DOHH2 (cell line): ENCODE measurements around the gene MAN2B2.

Experiments
- H3F3A ChIP-seq: fragments of 200-600 bp; sonication (generic), shearing (Covaris generic); 2 replicates; pipeline ENCODE4 v1.6.0; 2016; ENCODE audit warnings: antibody characterized with exemption, mild to moderate bottlenecking; ENCODE audit not compliant: control insufficient read depth, insufficient read depth
- H3K27ac ChIP-seq: fragments of 200-600 bp; sonication (generic); 2 replicates; pipeline ENCODE4 v1.5.1; 2014; ENCODE audit warnings: low read depth, mild to moderate bottlenecking, low read length, moderate library complexity
- H3K27me3 ChIP-seq: fragments of 200-600 bp; sonication (generic); 2 replicates; pipeline ENCODE4 v1.6.1; 2014; ENCODE audit warnings: mild to moderate bottlenecking, low read length, mixed read lengths; ENCODE audit not compliant: control insufficient read depth
- H3K36me3 ChIP-seq: fragments of 200-600 bp; sonication (generic); 2 replicates; pipeline ENCODE4 v1.6.1; 2014; ENCODE audit warnings: mild to moderate bottlenecking, low read length, moderate library complexity, mixed read lengths; ENCODE audit not compliant: control insufficient read depth
- H3K4me1 ChIP-seq: fragments of 200-600 bp; sonication (generic); 2 replicates; pipeline ENCODE4 v1.6.1; 2014; ENCODE audit warnings: mild to moderate bottlenecking, low read length, mixed read lengths; ENCODE audit not compliant: control insufficient read depth
- H3K4me2 ChIP-seq: fragments of 200-600 bp; sonication (generic); 2 replicates; pipeline ENCODE4 v1.6.0; 2014; ENCODE audit warnings: mild to moderate bottlenecking, low read length, moderate library complexity
- H3K4me3 ChIP-seq: fragments of 200-600 bp; sonication (generic); 2 replicates; pipeline ENCODE4 v1.5.1; 2014; ENCODE audit warnings: mild to moderate bottlenecking, low read length, mixed read lengths
- H3K79me2 ChIP-seq: fragments of 200-600 bp; sonication (generic); 2 replicates; pipeline ENCODE4 v1.6.1; 2014; ENCODE audit warnings: mild to moderate bottlenecking, low read length, mixed read lengths; ENCODE audit not compliant: control insufficient read depth
- H3K9me2 ChIP-seq: fragments of 200-600 bp; sonication (generic); replicated peaks from 2 replicates; pipeline ENCODE4 v1.6.1; 2014; ENCODE audit warnings: mild to moderate bottlenecking, low read length, mixed read lengths; ENCODE audit not compliant: control insufficient read depth
- H3K9me3 ChIP-seq: fragments of 200-600 bp; sonication (generic); 2 replicates; pipeline ENCODE4 v1.6.1; 2014; ENCODE audit warnings: antibody characterized with exemption, low read length, mixed read lengths; ENCODE audit not compliant: control insufficient read depth, insufficient read depth
- H4K20me1 ChIP-seq: fragments of 200-600 bp; sonication (generic); 2 replicates; pipeline ENCODE4 v1.6.0; 2014; ENCODE audit warnings: low read depth, mild to moderate bottlenecking, antibody characterized with exemption, low read length, moderate library complexity; ENCODE audit not compliant: control insufficient read depth, insufficient read depth
- EZH2phosphoT487 ChIP-seq: fragments of 200-600 bp; sonication (generic); IDR thresholded peaks from 2 replicates; pipeline ENCODE4 v1.6.1; 2017; ENCODE audit warnings: borderline replicate concordance, mild to moderate bottlenecking, antibody characterized with exemption, low read length, moderate library complexity, mixed read lengths
- TF ChIP-seq, protein P1 (sequence below): fragments of 200-600 bp; sonication (generic); IDR thresholded peaks from one replicate; pipeline ENCODE4 v1.5.1; 2014; ENCODE audit warnings: antibody characterized with exemption, mild to moderate bottlenecking, low read depth, low read length; ENCODE audit not compliant: poor library complexity, severe bottlenecking

Gene MAN2B2

DNA sequence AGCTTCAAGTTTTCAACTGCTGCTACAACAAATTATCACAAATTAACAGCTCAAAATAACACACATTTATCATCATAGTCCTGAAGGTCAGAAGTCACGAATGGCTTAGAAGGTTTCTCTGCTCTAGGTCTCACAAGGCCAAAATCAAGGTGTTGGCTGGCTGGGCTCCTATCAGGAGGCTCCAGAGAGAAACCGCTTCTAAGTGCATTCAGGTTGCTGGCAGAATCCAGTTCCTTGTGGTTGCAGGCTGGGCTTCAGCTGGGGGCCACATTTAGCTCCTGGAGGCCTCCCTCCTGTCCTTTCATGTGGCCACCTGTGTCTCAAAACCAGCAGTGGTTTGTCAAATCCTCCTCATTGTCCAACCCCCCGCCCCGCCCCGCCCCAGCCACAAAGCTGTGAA lies 80.9 kb downstream of the MAN2B2 start:
- no peaks in the 10 kb centered on the region for H4K20me1 ChIP-seq
- no peaks in the 10 kb centered on the region for H3K4me1 ChIP-seq
- no peaks in the 10 kb centered on the region for H3K36me3 ChIP-seq
- no peaks in the 10 kb centered on the region for H3K9me3 ChIP-seq
- H3K4me2 ChIP-seq, result no peak overlapping the region
- no peaks in the 10 kb centered on the region for H3K9me2 ChIP-seq
- H3K79me2 ChIP-seq, result no peaks in the 10 kb centered on the region
- no peak for TF ChIP-seq EZH2phosphoT487
- TF ChIP-seq, protein P1, sequence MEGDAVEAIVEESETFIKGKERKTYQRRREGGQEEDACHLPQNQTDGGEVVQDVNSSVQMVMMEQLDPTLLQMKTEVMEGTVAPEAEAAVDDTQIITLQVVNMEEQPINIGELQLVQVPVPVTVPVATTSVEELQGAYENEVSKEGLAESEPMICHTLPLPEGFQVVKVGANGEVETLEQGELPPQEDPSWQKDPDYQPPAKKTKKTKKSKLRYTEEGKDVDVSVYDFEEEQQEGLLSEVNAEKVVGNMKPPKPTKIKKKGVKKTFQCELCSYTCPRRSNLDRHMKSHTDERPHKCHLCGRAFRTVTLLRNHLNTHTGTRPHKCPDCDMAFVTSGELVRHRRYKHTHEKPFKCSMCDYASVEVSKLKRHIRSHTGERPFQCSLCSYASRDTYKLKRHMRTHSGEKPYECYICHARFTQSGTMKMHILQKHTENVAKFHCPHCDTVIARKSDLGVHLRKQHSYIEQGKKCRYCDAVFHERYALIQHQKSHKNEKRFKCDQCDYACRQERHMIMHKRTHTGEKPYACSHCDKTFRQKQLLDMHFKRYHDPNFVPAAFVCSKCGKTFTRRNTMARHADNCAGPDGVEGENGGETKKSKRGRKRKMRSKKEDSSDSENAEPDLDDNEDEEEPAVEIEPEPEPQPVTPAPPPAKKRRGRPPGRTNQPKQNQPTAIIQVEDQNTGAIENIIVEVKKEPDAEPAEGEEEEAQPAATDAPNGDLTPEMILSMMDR, result no peak
- no peak overlapping the region for H3K4me3 ChIP-seq
- peaks cover 11% of the 10 kb centered on the region for H3K27me3 ChIP-seq
- no peaks in the 10 kb centered on the region for H3F3A ChIP-seq
- no peak overlapping the region for H3K27ac ChIP-seq

DNA sequence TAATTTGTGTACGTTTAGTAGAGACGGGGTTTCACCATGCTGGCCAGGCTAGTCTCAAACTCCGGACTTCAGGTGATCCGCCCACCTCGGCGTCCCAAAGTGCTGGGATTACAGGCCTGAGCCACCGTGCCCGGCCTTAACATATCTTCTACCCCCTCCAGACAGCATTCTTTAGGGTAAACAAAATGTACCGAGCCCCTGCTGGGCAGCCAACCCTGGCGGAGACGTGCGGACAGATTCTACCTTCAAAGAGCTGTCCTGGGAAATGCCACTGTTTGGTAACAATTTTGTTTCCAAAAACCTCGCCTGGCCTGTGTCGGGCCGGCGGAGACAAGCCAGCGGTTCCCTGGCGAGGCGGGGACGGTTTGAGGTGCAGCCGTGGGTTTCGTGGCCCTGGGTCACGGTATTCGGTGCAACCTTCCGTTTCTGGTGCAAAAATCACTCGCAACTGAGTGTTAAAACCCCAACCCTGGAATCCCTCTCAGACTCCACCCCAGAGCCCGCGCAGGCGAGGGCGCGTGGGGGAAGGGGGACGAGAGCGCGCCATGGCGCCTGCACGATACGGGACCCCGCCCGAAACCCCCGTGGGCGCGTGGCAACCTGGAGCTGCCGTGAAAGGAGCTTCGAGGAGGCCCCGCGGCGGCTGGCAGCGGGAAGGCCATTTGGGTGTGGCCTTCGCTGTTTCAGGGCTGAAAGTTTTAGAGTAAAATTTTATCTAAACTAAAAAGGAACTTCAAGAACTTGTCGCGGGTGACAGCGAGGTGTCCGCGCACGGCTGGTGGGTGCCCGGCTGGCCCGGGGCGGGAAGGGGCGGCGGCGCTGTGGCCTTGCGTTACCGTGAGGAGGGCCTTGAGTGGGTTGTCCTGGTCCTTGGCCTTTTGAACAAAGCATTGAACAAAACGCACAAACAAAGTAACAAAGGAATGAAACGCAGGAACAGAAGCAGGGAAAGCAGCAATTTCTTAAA lies 82.5 kb downstream of the MAN2B2 start:
- H3K27me3 ChIP-seq, result peaks cover 22% of the 10 kb centered on the region
- H3K79me2 ChIP-seq, result no peaks in the 10 kb centered on the region
- H3K27ac ChIP-seq, result no peak overlapping the region
- no peak overlapping the region for H3K4me3 ChIP-seq
- H3K9me2 ChIP-seq, result no peaks in the 10 kb centered on the region
- TF ChIP-seq, protein P1, result no peak
- no peak for TF ChIP-seq EZH2phosphoT487
- no peaks in the 10 kb centered on the region for H3K36me3 ChIP-seq
- H3K4me1 ChIP-seq, result no peaks in the 10 kb centered on the region
- H4K20me1 ChIP-seq, result no peaks in the 10 kb centered on the region
- no peaks in the 10 kb centered on the region for H3F3A ChIP-seq
- H3K4me2 ChIP-seq, result no peak overlapping the region
- no peaks in the 10 kb centered on the region for H3K9me3 ChIP-seq

DNA sequence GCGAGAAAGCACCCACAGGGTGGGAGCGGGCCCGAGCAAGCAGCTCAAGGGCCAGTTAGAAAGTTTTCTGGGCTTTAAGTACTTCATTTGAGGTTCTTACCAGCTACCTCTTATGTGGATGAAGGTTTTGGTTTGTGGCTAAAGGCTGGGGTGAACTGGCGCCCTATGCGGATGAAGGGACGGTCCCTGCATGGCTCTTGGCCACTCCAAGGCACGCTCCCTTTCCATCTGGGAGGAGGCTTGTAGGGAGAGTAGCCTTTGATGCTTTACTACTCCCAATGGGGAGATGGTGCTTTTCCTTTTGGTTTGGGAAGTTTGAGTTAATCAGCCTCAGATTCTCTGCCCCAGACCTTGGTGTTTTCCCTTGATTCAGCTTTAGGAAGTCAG lies 83.2 kb downstream of the MAN2B2 start:
- Histone ChIP-seq H3K79me2 (no peaks in the 10 kb centered on the region), H3K4me3 (no peak overlapping the region)

More for the DNA sequence above, 83.2 kb downstream of the MAN2B2 start:
- Histone ChIP-seq H3K27me3 (peaks cover 29% of the 10 kb centered on the region), H3K4me1 (no peaks in the 10 kb centered on the region), H3F3A (no peaks in the 10 kb centered on the region), H3K27ac (no peak overlapping the region), H4K20me1 (no peaks in the 10 kb centered on the region), H3K9me3 (no peaks in the 10 kb centered on the region), H3K36me3 (no peaks in the 10 kb centered on the region), H3K9me2 (no peaks in the 10 kb centered on the region), H3K4me2 (no peak overlapping the region)
- TF ChIP-seq EZH2phosphoT487, result no peak
- TF ChIP-seq, protein P1, result no peak
